GM19238 (cell line): ENCODE results near the gene INPP5A.
"Not testable (repeated sequence)": the region's sequence is repeated elsewhere in the genome, so short reads cannot be mapped to it uniquely, and the experiment has no call there.

Source experiments
- DNase-seq: peaks from one replicate; pipeline ENCODE4 v3.0.0; 2011; ENCODE audit warnings: low spot score; ENCODE audit not compliant: insufficient read length

The INPP5A gene

GRCh38 chr10:132503581-132504421 lies 33.8 kb upstream of the INPP5A start:
- no peak for DNase-seq

GRCh38 chr10:132504501-132505272 lies 32.9 kb upstream of the INPP5A start:
- DNase-seq, result no peak

GRCh38 chr10:132505546-132505945 lies 32.0 kb upstream of the INPP5A start:
- DNase-seq, result not testable (repeated sequence)

- no peak for DNase-seq
These were observed 30.7 kb upstream of the INPP5A start for GRCh38 chr10:132506711-132507408.

GRCh38 chr10:132507409-132507955 lies 30.1 kb upstream of the INPP5A start:
- no peak for DNase-seq

- no peak for DNase-seq
These were observed 29.6 kb upstream of the INPP5A start for GRCh38 chr10:132507956-132508490.

- no peak for DNase-seq
These were observed 28.8 kb upstream of the INPP5A start for GRCh38 chr10:132508581-132509443.

- no peak for DNase-seq
These were observed 27.9 kb upstream of the INPP5A start for GRCh38 chr10:132509506-132510173.

- DNase-seq, result no peak
These were observed 27.4 kb upstream of the INPP5A start for GRCh38 chr10:132510174-132510611.

- no peak for DNase-seq
These were observed 26.2 kb upstream of the INPP5A start for GRCh38 chr10:132511121-132512051.

GRCh38 chr10:132512052-132512442 lies 25.5 kb upstream of the INPP5A start:
- DNase-seq, result no peak

- DNase-seq, result no peak
These were observed 24.8 kb upstream of the INPP5A start for GRCh38 chr10:132512693-132513345.

GRCh38 chr10:132514821-132515520 lies 22.6 kb upstream of the INPP5A start:
- DNase-seq, result no peak

- DNase-seq, result no peak
These were observed 21.5 kb upstream of the INPP5A start for GRCh38 chr10:132515811-132516726.

- DNase-seq, result no peak
These were observed 20.5 kb upstream of the INPP5A start for GRCh38 chr10:132516771-132517725.
